CD4-positive, CD25-positive, alpha-beta regulatory T cell (primary cell): Measurements from ENCODE around the gene GLS. TPM values are rescaled to one million over a fixed set of nuclear protein-coding genes. Genes with fewer than 3 reads are reported as not detected.

ENCODE experiments used
- ATAC-seq, 2 donors: fragments of 150-1000 bp; cut with Tn5 transposase; one replicate each; pipeline ENCODE4 v1.10.0; 2021; ENCODE audit warnings: low read depth in 2 of 2, moderate number of reproducible peaks in 2 of 2, moderate library complexity in 1 of 2
- DNase-seq, 3 donors: peaks; one replicate each; pipeline versions ENCODE4 v3.0.0 to v3.0.0-alpha.2; 2012 to 2022; ENCODE audit warnings: mixed read lengths in 1 of 3
- H3K27ac ChIP-seq: one replicate; pipeline ENCODE4 v1.7.0; 2013; ENCODE audit warnings: mild to moderate bottlenecking, low read length; ENCODE audit not compliant: insufficient read depth, poor library complexity, severe bottlenecking
- H3K27me3 ChIP-seq: one replicate; pipeline ENCODE4 v1.7.0; 2013; ENCODE audit warnings: low read length; ENCODE audit not compliant: control insufficient read depth, insufficient read depth
- H3K36me3 ChIP-seq: one replicate; pipeline ENCODE4 v1.7.0; 2013; ENCODE audit warnings: mild to moderate bottlenecking, low read length, moderate library complexity; ENCODE audit not compliant: control insufficient read depth, insufficient read depth
- H3K4me1 ChIP-seq: 2 replicates; pipeline ENCODE4 v1.7.0; 2013; ENCODE audit warnings: mild to moderate bottlenecking, low read length; ENCODE audit not compliant: insufficient read depth, control insufficient read depth, poor library complexity, severe bottlenecking
- H3K4me3 ChIP-seq: one replicate; pipeline ENCODE4 v1.7.0; 2013; ENCODE audit warnings: low read depth, mild to moderate bottlenecking, low read length, moderate library complexity
- H3K9me3 ChIP-seq, 2 experiments: 1 replicate in 1 of 2; 2 replicates in 1 of 2; pipeline ENCODE4 v1.7.0; 2013; ENCODE audit warnings: low read length in 2 of 2, mild to moderate bottlenecking in 1 of 2, moderate library complexity in 1 of 2; ENCODE audit not compliant: control insufficient read depth in 2 of 2
- H3K27ac Mint-ChIP-seq, 3 donors: one replicate each; pipeline ENCODE4 v1.8.0; 2020 to 2022; ENCODE audit warnings: mild to moderate bottlenecking in 3 of 3, mixed read lengths in 3 of 3, moderate library complexity in 2 of 3
- H3K27me3 Mint-ChIP-seq: one replicate; pipeline ENCODE4 v1.8.0; 2022; ENCODE audit warnings: mild to moderate bottlenecking, mixed read lengths
- H3K36me3 Mint-ChIP-seq: one replicate; pipeline ENCODE4 v1.8.0; 2020; ENCODE audit warnings: mixed read lengths
- H3K4me1 Mint-ChIP-seq, 4 donors: one replicate each; pipeline ENCODE4 v1.8.0; 2020 to 2022; ENCODE audit warnings: mixed read lengths in 4 of 4, mild to moderate bottlenecking in 1 of 4
- H3K4me3 Mint-ChIP-seq, 4 donors: one replicate each; pipeline ENCODE4 v1.8.0; 2020 to 2022; ENCODE audit warnings: mild to moderate bottlenecking in 4 of 4, mixed read lengths in 4 of 4, moderate library complexity in 3 of 4
- H3K9me3 Mint-ChIP-seq, 7 donors: one replicate each; pipeline ENCODE4 v1.8.0; 2020 to 2022; ENCODE audit warnings: mixed read lengths in 7 of 7, mild to moderate bottlenecking in 3 of 7, moderate library complexity in 2 of 7
- polyA plus RNA-seq, 4 donors: library from polyadenylated mRNA; unstranded; fragments of 300-500 nt; fragmentation: Illumina TruSeq; gene quantifications; one replicate each; pipeline ENCODE4 v1.2.3, GENCODE V29; 2021
- total RNA-seq: library from RNA; stranded (reverse); gene quantifications from one replicate; pipeline ENCODE4 v1.2.3, GENCODE V29; 2022

The GLS gene
- total and polyA plus RNA-seq, 5 donors from 2014 or later: 38.7 to 301 (median 44.1) TPM

DNA sequence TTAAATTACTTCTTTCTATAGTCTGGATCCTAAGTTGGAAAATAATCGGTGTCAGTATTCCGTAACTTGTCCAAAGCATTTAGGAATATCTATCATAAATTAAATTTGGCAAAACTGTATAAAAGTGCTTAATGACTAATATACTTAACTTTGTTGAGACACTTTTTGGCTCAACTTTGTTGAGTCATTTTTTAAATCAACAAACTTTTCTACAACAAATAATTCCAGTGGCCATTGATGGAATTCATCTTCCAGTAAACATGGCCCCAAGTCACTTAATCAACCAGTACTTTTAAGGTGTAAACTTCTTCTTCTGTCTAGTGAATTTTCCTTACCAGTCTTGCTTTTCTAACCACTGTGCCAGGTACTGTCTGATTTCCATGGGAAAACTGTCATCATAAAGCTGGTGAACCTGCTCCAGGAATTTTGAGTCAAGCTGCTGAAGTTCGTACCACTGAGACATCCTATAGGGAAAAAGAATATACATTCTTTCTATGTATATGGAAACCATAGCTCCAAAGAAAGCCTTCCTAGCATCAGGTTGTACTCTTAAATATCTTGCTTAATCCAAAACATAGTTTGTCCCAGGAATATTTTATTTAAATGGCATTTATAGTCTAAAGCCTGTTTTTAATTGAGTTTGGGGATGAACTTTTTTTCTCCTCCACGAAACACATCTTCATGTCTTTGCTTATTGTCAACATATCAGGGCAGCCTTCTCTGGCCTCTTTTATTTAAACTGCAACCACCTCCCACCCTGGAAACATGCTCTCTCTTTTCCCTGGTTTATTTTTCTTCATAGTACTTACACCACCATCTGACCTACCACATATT lies 129.1 kb downstream of the GLS start:
- Histone ChIP-seq H3K27ac (peak overlapping the region; percentile 55), H3K4me1 (peaks cover 76% of the 10 kb centered on the region), H3K27me3 (no peaks in the 10 kb centered on the region), H3K9me3 (no peaks in the 10 kb centered on the region), H3K36me3 (peaks cover 64% of the 10 kb centered on the region), H3K4me3 (peak overlapping the region; percentile 100)
- peak overlapping the region; percentile 4 to 84 (median 6) for H3K27ac Mint-ChIP-seq
- peak overlapping the region; percentile 3 to 88 (median 36) for H3K4me3 Mint-ChIP-seq
- peaks cover 0 to 4% (median 1%) of the 10 kb centered on the region in 7 donors for H3K9me3 Mint-ChIP-seq
- H3K36me3 Mint-ChIP-seq: peaks cover 50% of the 10 kb centered on the region
- H3K4me1 Mint-ChIP-seq: peaks cover 38 to 65% (median 47%) of the 10 kb centered on the region in 4 donors
- ATAC-seq (no peak), DNase-seq (no peak)
- no peaks in the 10 kb centered on the region for H3K27me3 Mint-ChIP-seq

DNA sequence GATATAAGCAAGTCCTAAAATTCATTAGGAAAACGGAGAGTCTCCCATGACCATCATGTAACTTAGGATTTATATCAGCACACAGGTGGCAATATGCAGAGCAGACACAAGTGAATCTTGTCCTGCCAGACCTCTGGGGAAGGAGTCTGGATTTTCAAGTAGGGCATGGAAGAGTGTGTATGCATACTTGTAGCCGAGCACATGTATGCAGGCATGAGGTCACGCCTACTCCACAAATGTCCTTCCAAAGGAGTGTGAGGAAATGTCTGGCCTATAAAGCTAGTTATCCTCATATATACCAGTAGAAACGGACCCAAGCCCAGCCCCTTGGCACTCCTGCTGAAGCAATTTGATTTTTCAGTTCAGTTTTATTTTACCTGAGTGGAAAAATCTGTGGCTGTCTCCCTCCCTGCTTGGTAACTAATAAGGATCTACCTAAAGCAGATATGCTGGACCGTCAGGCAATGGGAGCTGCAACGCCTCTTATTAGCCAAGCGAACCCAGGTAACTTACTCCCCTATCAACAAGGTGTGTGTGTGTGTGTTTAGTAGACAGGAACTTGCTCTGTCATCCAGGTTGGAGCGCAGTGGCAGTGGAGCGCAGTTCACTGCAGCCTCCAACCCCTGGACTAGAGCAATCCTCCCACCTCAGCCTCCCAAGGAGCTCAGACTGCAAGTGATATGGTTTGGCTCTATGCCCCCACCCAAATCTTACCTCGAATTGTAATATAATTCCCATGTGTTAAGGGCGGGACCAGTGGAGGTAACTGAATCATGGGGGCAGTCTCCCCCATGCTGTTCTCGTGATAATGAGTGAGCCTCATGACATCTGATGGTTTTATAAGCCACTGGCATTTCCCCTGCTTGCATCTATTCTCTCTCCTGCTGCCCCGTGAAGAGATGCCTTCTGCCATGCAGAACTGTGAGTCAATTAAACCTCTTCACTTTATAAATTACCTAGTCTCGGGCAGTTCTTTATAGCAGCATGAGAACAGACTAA lies 130.6 kb downstream of the GLS start:
- H3K4me1 Mint-ChIP-seq: peaks cover 36 to 55% (median 38%) of the 10 kb centered on the region in 4 donors
- peak overlapping the region; percentile 58 for H3K27ac ChIP-seq

DNA sequence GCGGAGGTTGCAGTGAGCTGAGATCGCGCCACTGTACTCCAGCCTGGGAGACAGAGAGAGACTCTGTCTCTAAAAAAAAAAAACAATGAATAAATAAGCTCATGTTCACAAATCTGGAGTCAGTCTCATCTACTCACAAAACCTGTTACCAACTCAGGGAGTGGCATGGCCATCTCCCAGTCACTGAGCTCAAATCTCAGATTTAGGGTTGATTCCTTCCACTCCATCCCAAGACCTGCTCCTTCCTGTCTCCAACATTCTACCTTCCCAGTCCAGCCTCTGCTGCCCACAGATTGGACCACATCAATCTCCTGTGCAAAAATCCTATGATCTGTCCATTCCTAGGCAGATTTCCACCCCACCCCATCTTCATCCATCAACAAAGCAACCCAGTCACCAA lies 131.7 kb downstream of the GLS start:
- peaks cover 38% of the 10 kb centered on the region for H3K36me3 ChIP-seq
- Mint-ChIP-seq H3K9me3 (peaks cover 0 to 3% (median 0%) of the 10 kb centered on the region in 7 donors), H3K36me3 (peaks cover 33% of the 10 kb centered on the region), H3K4me3 (no peak overlapping the region), H3K4me1 (peaks cover 28 to 47% (median 35%) of the 10 kb centered on the region in 4 donors), H3K27me3 (no peaks in the 10 kb centered on the region), H3K27ac (no peak overlapping the region)
- H3K27ac ChIP-seq: peak overlapping the region; percentile 95
- H3K4me1 ChIP-seq: peaks cover 76% of the 10 kb centered on the region
- peak overlapping the region; percentile 100 for H3K4me3 ChIP-seq
- ATAC-seq (no peak), DNase-seq (no peak)
- no peaks in the 10 kb centered on the region for H3K27me3 ChIP-seq
- no peaks in the 10 kb centered on the region for H3K9me3 ChIP-seq

More for the DNA sequence above, 130.6 kb downstream of the GLS start:
- Histone ChIP-seq H3K4me1 (peaks cover 86% of the 10 kb centered on the region), H3K27me3 (no peaks in the 10 kb centered on the region), H3K36me3 (peaks cover 50% of the 10 kb centered on the region), H3K9me3 (no peaks in the 10 kb centered on the region), H3K4me3 (peak overlapping the region; percentile 100)
- Mint-ChIP-seq H3K9me3 (peaks cover 0 to 3% (median 0%) of the 10 kb centered on the region in 7 donors), H3K27me3 (no peaks in the 10 kb centered on the region), H3K36me3 (peaks cover 40% of the 10 kb centered on the region), H3K4me3 (no peak overlapping the region), H3K27ac (peak overlapping the region in 1 of 3 donors; percentile 80)
- ATAC-seq: no peak
- no peak for DNase-seq

DNA sequence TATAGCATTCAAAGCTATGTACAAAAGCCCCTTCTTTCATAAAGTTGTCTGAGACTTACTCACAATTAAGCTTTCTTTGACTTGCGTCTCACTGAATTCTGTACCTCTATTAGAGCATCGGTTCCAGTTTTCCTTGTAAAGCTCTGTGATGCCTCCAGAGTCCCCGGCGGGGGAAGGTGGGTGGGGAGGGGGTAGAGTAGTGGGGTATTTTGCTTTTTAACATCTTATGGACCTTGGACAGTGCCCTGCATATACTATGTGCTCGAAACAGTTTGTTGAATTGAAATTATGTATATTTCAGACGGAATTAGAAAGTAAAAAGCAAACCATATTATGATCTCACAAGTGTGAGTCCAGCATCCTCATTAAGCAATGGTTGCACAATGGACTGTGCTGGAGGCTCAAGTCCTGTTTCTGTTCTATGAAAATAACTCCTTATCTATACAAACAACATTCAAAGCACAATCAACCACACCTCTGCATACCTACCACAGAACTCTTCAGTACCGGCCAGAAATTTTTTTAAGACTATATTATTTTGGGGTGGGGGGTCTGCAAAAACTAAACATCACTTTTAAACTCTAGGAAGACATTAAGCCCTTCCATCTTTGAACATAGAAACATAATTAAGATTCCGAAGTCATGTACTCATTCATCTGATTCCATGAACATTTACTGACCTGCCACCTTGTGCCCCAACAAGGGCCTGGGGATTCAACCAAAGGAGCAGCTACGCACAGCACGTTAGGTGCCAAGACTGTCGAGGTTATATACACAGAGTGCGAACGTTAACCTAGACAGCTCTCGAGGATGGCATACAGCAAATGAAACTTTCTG lies 132.4 kb downstream of the GLS start:
- Mint-ChIP-seq H3K4me3 (no peak overlapping the region), H3K27ac (no peak overlapping the region), H3K4me1 (peaks cover 23 to 45% (median 32%) of the 10 kb centered on the region in 4 donors), H3K36me3 (peaks cover 28% of the 10 kb centered on the region), H3K9me3 (peaks cover 0 to 3% (median 0%) of the 10 kb centered on the region in 7 donors), H3K27me3 (no peaks in the 10 kb centered on the region)
- Histone ChIP-seq H3K27me3 (no peaks in the 10 kb centered on the region), H3K9me3 (no peaks in the 10 kb centered on the region), H3K27ac (peak overlapping the region; percentile 95), H3K4me3 (peak overlapping the region; percentile 100), H3K4me1 (peaks cover 71% of the 10 kb centered on the region), H3K36me3 (peaks cover 32% of the 10 kb centered on the region)
- DNase-seq (no peak), ATAC-seq (peak in 1 of 2 donors; percentile 2)

DNA sequence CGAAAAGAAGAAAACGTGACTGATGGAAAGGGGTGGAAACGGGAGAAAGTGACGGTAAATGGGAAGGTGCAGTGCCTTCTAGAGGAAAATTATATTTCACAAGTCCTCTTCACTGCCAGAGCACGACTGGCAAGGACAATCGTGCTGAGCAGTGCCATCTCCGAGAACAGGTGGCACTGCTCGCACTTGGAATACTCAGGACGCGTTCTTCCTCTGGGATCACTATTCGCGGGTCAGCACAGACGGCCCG lies 133.0 kb downstream of the GLS start:
- H3K4me1 ChIP-seq: peaks cover 71% of the 10 kb centered on the region
- peaks cover 0 to 3% (median 0%) of the 10 kb centered on the region in 7 donors for H3K9me3 Mint-ChIP-seq
- H3K9me3 ChIP-seq: no peaks in the 10 kb centered on the region
- H3K4me3 Mint-ChIP-seq: no peak overlapping the region
- H3K36me3 ChIP-seq: peaks cover 26% of the 10 kb centered on the region
- peak overlapping the region; percentile 100 for H3K4me3 ChIP-seq
- no peaks in the 10 kb centered on the region for H3K27me3 ChIP-seq
- H3K27ac ChIP-seq: peak overlapping the region; percentile 95
- H3K36me3 Mint-ChIP-seq: peaks cover 22% of the 10 kb centered on the region
- no peaks in the 10 kb centered on the region for H3K27me3 Mint-ChIP-seq
- ATAC-seq (peak in 1 of 2 donors; percentile 2), DNase-seq (peak in 1 of 3 donors; percentile 50)
- H3K4me1 Mint-ChIP-seq: peaks cover 22 to 44% (median 31%) of the 10 kb centered on the region in 4 donors
- no peak overlapping the region for H3K27ac Mint-ChIP-seq

DNA sequence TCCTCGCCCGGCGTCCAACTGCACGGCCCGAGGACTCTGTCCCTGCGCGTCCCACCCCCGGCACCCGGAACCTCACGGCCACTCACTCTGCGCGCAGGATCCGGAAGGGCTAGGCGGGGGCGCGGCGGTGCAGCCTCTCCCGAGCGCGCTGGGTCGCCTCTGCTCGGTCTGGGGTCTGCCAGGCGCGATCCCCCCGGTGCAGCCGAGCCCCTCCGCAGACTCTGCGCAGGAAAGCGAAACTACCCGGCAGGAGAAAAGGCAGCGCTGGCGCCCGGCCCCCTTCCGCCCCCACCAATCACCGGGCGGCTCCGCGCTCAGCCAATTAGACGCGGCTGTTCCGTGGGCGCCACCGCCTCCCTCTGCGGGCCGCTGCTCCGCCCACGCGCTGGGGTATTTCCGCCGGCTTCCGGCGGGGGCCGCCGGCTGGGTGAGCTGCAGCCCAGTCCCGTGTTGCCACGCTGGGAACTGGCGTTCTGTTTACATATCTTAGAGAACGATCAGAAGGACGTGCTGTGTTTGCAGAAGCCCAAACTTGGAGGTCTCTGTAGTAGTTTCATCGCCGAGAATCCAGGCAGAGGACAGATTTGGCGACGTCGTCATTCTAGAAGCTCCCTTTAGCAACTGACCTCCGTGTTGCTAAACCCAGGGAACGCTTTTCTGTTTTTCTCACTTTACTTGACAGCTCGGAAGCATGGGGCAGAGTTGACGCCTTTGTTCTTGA lies 133.5 kb downstream of the GLS start, which contains the start of gene STAT1:
Gene STAT1, minus strand, starts transcription at position 240 of the 721 bp plus-strand sequence. CDS start 4,168 bp downstream, outside the sequence.
- peak; percentile 91 to 97 (median 96) for DNase-seq
- no peak within 1 kb of the TSS for H3K4me3 Mint-ChIP-seq
- peaks cover 21 to 44% (median 31%) of the 10 kb centered on the region in 4 donors for H3K4me1 Mint-ChIP-seq
- no peaks in the 10 kb centered on the region for H3K27me3 Mint-ChIP-seq
- H3K36me3 Mint-ChIP-seq: peaks cover 20% of the 10 kb centered on the region
- H3K27ac ChIP-seq: peak within 1 kb of the TSS; percentile 95
- H3K4me3 ChIP-seq: peak within 1 kb of the TSS; percentile 100
- H3K4me1 ChIP-seq: peaks cover 71% of the 10 kb centered on the region
- ATAC-seq: peak; percentile 88 to 89
- H3K27ac Mint-ChIP-seq: no peak within 1 kb of the TSS
- H3K36me3 ChIP-seq: peaks cover 21% of the 10 kb centered on the region
- peaks cover 0 to 3% (median 0%) of the 10 kb centered on the region in 7 donors for H3K9me3 Mint-ChIP-seq
- no peaks in the 10 kb centered on the region for H3K27me3 ChIP-seq
- no peaks in the 10 kb centered on the region for H3K9me3 ChIP-seq
